ENCODE measurements around the gene NCOA7.

Gene NCOA7

DNA sequence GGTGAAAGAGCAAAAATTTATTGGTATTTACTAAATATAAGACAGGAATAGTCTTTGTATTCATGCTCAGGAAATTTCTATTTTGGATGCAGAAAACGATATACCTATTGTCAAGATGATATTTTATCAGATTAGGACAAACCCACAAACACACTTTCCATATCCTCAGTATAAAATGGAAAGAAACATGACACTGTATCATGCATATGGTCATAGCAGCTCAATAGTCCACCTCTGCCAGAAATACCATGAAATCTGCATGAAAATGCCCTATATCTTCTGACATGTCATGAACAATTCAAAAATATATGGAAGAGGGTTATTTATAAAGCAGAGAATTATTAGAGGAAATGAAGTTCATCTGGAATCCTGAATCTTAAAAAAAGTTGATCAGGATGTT lies 154.1 kb downstream of the NCOA7 start:
- TF ChIP-seq, protein P1, sequence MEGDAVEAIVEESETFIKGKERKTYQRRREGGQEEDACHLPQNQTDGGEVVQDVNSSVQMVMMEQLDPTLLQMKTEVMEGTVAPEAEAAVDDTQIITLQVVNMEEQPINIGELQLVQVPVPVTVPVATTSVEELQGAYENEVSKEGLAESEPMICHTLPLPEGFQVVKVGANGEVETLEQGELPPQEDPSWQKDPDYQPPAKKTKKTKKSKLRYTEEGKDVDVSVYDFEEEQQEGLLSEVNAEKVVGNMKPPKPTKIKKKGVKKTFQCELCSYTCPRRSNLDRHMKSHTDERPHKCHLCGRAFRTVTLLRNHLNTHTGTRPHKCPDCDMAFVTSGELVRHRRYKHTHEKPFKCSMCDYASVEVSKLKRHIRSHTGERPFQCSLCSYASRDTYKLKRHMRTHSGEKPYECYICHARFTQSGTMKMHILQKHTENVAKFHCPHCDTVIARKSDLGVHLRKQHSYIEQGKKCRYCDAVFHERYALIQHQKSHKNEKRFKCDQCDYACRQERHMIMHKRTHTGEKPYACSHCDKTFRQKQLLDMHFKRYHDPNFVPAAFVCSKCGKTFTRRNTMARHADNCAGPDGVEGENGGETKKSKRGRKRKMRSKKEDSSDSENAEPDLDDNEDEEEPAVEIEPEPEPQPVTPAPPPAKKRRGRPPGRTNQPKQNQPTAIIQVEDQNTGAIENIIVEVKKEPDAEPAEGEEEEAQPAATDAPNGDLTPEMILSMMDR (IDR thresholded peaks at IDR 0.05): no peak
- Histone ChIP-seq H3K27me3 (no peaks in the 10 kb centered on the region), H3K27ac (peak overlapping the region; percentile 49 to 67), H3K9me3 (no peaks in the 10 kb centered on the region), H3K36me3 (no peaks in the 10 kb centered on the region), H3K4me3 (no peak overlapping the region), H3K4me1 (peaks cover 6 to 43% (median 15%) of the 10 kb centered on the region in 4 donors)
- no peak for DNase-seq
- intact Hi-C loops (cut with DNase I; ENCODE audit: low total_unique reads): no loop called here

DNA sequence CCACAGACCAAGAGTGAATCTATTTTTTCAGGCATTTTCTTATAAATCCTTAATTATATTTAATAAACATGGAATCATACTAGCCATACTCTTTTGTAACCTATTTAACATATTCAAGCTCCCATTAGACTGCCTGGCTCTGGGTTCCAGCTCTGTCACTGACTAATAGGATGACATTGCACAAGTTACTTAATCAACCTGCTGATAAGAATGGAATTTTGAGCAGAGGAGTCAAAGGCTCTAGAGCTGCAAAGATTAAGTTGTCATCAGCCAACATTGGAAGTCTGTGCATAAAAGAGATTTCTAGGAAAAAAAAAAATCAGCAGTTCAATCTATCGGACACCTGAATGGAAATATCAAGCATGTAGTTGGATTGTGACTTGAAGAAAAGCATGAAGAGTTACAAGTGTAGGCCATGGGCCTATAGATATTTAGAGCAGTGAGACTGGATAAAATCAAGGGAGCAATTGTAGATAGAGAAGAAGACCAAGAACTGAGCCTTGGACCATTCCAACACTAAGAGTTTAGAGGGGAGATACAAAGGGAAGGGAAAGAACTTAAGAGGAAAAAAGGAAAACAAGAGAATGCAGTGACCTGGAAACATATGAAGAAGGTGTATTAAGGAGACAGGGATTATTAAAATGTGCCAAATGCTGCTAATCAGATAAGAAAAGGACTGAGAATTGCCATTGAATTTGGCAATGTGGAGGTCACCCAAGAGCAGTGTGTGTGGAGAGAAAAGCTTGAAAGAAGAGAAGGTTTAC lies 154.8 kb downstream of the NCOA7 start:
- intact Hi-C loops (cut with DNase I; ENCODE audit: low total_unique reads): no loop called here
- TF ChIP-seq, protein P1 (IDR thresholded peaks at IDR 0.05): no peak
- Histone ChIP-seq H3K27me3 (no peaks in the 10 kb centered on the region), H3K36me3 (no peaks in the 10 kb centered on the region), H3K27ac (peak overlapping the region; percentile 67 to 70), H3K4me3 (no peak overlapping the region), H3K4me1 (peaks cover 6 to 43% (median 15%) of the 10 kb centered on the region in 4 donors), H3K9me3 (no peaks in the 10 kb centered on the region)
- no peak for DNase-seq

DNA sequence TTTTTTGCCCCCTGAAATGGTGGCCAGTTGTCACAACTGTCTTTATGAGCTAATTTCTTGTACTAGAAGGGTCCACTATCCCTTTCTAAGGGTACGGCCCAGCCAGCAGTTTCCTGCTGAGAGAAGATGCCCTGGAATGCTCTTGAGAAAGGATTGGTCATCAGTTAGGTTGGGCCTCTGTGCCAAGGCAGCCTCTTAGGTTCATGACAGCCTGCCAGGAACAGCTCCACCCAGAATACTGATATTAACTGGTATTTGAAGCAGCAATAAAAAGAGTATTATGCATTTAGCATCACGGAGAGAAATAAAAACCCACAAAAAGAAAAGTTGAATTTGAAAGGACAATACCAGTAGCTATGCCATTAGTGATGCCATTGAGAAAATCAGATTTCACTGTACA lies 156.9 kb downstream of the NCOA7 start:
- intact Hi-C loops (cut with DNase I; ENCODE audit: low total_unique reads): no loop called here
- H3K4me1 ChIP-seq: peaks cover 6 to 43% (median 15%) of the 10 kb centered on the region in 4 donors
- H3K36me3 ChIP-seq: no peaks in the 10 kb centered on the region
- no peak overlapping the region for H3K27ac ChIP-seq
- TF ChIP-seq, protein P1 (IDR thresholded peaks at IDR 0.05): no peak
- no peak for DNase-seq
- no peaks in the 10 kb centered on the region for H3K9me3 ChIP-seq
- no peak overlapping the region for H3K4me3 ChIP-seq
- no peaks in the 10 kb centered on the region for H3K27me3 ChIP-seq

DNA sequence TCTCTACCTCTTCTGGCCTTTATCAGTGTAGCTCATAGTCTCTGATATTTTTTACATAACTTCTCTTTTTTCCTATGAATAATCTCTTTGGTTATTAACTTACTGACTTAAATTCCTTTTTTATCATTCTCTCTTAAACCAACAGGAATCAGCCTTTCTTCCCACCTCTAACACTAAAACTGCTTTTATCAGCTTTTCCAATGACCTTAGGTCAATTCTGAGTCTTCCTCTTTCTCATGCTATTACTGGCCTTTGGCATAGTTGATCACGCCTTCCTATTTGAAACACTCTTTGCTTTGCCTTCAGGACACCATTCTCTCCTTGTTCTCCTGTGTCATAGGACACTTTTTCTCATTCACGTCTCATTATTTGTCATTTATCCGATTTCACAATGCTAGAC lies 157.7 kb downstream of the NCOA7 start:
- Histone ChIP-seq H3K27ac (no peak overlapping the region), H3K27me3 (no peaks in the 10 kb centered on the region), H3K36me3 (no peaks in the 10 kb centered on the region), H3K4me3 (no peak overlapping the region), H3K4me1 (peaks cover 6 to 43% (median 15%) of the 10 kb centered on the region in 4 donors), H3K9me3 (no peaks in the 10 kb centered on the region)
- no peak for DNase-seq
- intact Hi-C loops (cut with DNase I; ENCODE audit: low total_unique reads): no loop called here
- TF ChIP-seq, protein P1 (IDR thresholded peaks at IDR 0.05): no peak

DNA sequence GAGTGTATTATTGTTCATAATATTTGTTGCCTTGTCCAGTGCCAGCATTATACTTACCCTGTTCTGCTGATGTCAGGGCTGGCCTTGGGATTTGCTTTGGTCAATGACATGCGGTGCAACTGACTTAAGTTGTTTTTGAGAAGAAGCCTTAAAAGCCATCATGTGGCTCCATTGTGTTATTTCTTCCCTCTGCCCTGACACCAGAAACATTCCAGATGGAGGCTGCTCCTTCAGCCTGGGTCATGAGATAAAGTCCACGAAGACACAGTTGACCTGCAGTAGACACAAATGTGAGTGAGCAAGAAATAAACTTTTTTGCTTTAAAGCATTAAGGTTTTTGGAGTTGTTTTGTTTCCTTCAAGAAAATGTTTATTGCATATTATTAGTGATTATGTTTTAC lies 158.3 kb downstream of the NCOA7 start:
- intact Hi-C loops (cut with DNase I; ENCODE audit: low total_unique reads): no loop called here
- Histone ChIP-seq H3K27me3 (no peaks in the 10 kb centered on the region), H3K4me3 (no peak overlapping the region), H3K9me3 (no peaks in the 10 kb centered on the region), H3K4me1 (peaks cover 6 to 40% (median 15%) of the 10 kb centered on the region in 4 donors), H3K36me3 (no peaks in the 10 kb centered on the region), H3K27ac (no peak overlapping the region)
- DNase-seq: no peak
- TF ChIP-seq, protein P1 (IDR thresholded peaks at IDR 0.05): no peak

Measured in tibial artery (tissue), 4 donors.